A673 (cell line): ENCODE data around the gene SLC46A1. TPM values are rescaled to one million over a fixed set of nuclear protein-coding genes. Genes with fewer than 3 reads are reported as not detected.

Source experiments
- BruUV-seq: library from RNA; stranded (reverse); fragments of 400-500 nt; replicated peaks from 2 replicates; lab custom pipeline; 2021; lab: Mats Ljungman, UMichigan
- CTCF ChIA-PET: fragments of 300-600 bp; sonication (Branson Sonifier 250); formaldehyde crosslinking; loops from one replicate; lab custom pipeline; 2022; ENCODE audit warnings: antibody characterized with exemption; lab: Charles Lee
- POLR2A ChIA-PET: fragments of 300-600 bp; sonication (Branson Sonifier 250); formaldehyde crosslinking; loops from one replicate; lab custom pipeline; 2022; ENCODE audit warnings: antibody characterized with exemption; ENCODE audit not compliant: low non-redundant PET; lab: Charles Lee
- DNase-seq: peaks from one replicate; pipeline ENCODE4 v3.0.0-alpha.2; 2015; ENCODE audit warnings: low spot score
- H3K27ac ChIP-seq: fragments of 200-600 bp; sonication (generic); 2 replicates; pipeline ENCODE4 v1.5.1; 2016; ENCODE audit warnings: mixed run types, low read depth, mild to moderate bottlenecking, mixed read lengths, antibody characterized with exemption, low read length; ENCODE audit not compliant: poor library complexity, severe bottlenecking
- H3K27me3 ChIP-seq: fragments of 200-600 bp; sonication (generic); replicated peaks from 2 replicates; pipeline ENCODE4 v1.6.1; 2017; ENCODE audit warnings: mixed run types, low read depth, mild to moderate bottlenecking, mixed read lengths, antibody characterized with exemption, low read length; ENCODE audit not compliant: insufficient read depth, poor library complexity
- H3K36me3 ChIP-seq: fragments of 200-600 bp; sonication (generic); 2 replicates; pipeline ENCODE4 v1.6.1; 2016; ENCODE audit warnings: mixed run types, mild to moderate bottlenecking, mixed read lengths, antibody characterized with exemption, low read length; ENCODE audit not compliant: insufficient read depth, poor library complexity, severe bottlenecking
- H3K4me1 ChIP-seq: fragments of 200-600 bp; sonication (generic); 2 replicates; pipeline ENCODE4 v1.6.1; 2017; ENCODE audit warnings: mixed run types, mild to moderate bottlenecking, mixed read lengths, antibody characterized with exemption, low read length; ENCODE audit not compliant: insufficient read depth, poor library complexity, severe bottlenecking
- H3K4me3 ChIP-seq: fragments of 200-600 bp; sonication (generic); 2 replicates; pipeline ENCODE4 v1.5.1; 2016; ENCODE audit warnings: low read depth, mixed run types, mild to moderate bottlenecking, mixed read lengths, low read length; ENCODE audit not compliant: poor library complexity, severe bottlenecking
- H3K9me3 ChIP-seq: fragments of 200-600 bp; sonication (generic); 2 replicates; pipeline ENCODE4 v1.6.1; 2016; ENCODE audit warnings: mixed run types, low read depth, mild to moderate bottlenecking, mixed read lengths, antibody characterized with exemption, low read length; ENCODE audit not compliant: poor library complexity, severe bottlenecking
- CTCF ChIP-seq: fragments of 300-800, 200-600 bp; sonication (generic); conservative IDR thresholded peaks from 2 replicates; pipeline ENCODE4 v1.5.1; 2017; ENCODE audit warnings: low read depth, mild to moderate bottlenecking, antibody characterized with exemption, low read length, moderate library complexity, mixed read lengths
- EZH2 ChIP-seq: fragments of 200-600 bp; sonication (generic); IDR thresholded peaks from 2 replicates; pipeline ENCODE4 v1.6.1; 2017; ENCODE audit warnings: borderline replicate concordance, low read depth, mild to moderate bottlenecking, mixed read lengths, antibody characterized with exemption, low read length; ENCODE audit not compliant: poor library complexity, severe bottlenecking
- intact Hi-C: fragments of 100-400 bp; cut with micrococcal nuclease; formaldehyde crosslinking; loops from one replicate; pipeline ENCODE4 v1.10.0; 2022; ENCODE audit not compliant: unreplicated experiment
- total RNA-seq: library from RNA; stranded (reverse); gene quantifications from 2 replicates; pipeline ENCODE4 v1.2.3, GENCODE V29; 2021

Gene SLC46A1
- total RNA-seq, 1 experiment from 2014 or later, result 4.4 TPM

- no peaks in the 10 kb centered on the region for H3K36me3 ChIP-seq
- no peak for TF ChIP-seq EZH2
- TF ChIP-seq CTCF, result no peak
- POLR2A ChIA-PET, result no interaction called here
- H3K4me1 ChIP-seq, result peaks cover 17% of the 10 kb centered on the region
- DNase-seq, result no peak
- no peaks in the 10 kb centered on the region for H3K27me3 ChIP-seq
- CTCF ChIA-PET, result no interaction called here
- no peak overlapping the region for H3K4me3 ChIP-seq
- H3K9me3 ChIP-seq, result no peaks in the 10 kb centered on the region
- no TSS peak for BruUV-seq
- H3K27ac ChIP-seq, result no peak overlapping the region
- intact Hi-C loops, result no loop called here
Measured at GRCh38 chr17:28369684-28370034, 36.4 kb downstream of the SLC46A1 start.

DNA sequence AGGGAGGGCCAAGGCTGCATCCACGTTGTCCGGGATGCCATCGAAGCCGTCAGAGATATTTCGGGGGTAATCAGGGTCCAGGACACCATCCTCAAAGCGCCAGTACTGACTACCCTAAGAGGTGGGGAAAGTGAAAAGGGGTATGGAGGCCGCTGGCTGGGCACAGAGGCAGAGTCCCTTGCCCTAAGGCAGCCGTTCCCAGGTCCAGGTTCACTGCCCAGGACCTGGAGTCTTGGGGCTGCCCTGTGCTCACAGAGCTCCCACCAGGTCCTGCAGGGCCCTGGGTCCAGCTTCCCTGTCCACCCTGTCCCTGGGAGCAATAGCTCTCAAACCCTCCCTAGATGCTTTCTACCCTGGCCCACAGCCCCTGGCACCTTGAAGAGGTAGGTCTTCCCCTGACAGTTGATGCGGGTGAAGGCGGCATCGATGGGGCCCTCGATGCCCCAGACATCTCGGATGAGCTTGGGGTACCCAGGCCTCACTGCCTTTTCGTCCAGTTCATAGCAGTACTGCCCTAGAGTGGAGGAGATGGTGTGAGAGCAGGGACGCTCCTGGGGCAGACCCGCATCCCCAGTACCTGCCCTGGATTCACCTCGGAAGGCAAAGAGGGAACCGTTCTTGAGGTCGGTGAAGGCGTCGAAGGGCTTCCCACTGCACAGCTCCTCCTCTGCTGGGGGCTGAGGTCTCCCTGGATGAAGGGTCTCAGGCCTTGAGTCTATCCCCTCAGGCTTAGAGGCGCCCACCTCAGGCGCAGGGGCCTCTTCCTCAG lies 36.9 kb downstream of the SLC46A1 start:
- Histone ChIP-seq H3K9me3 (no peaks in the 10 kb centered on the region), H3K4me1 (peaks cover 17% of the 10 kb centered on the region), H3K27me3 (no peaks in the 10 kb centered on the region), H3K4me3 (no peak overlapping the region), H3K27ac (no peak overlapping the region), H3K36me3 (no peaks in the 10 kb centered on the region)
- no peak for TF ChIP-seq EZH2
- TF ChIP-seq CTCF, result no peak
- ChIA-PET POLR2A (interaction anchor here (0.7 kb wide), 1 partner anchor 24 kb away, joined by 3 read pairs; no protein-coding TSS in a partner anchor), CTCF (no interaction called here)
- intact Hi-C loops, result no loop called here
- no TSS peak for BruUV-seq
- no peak for DNase-seq

DNA sequence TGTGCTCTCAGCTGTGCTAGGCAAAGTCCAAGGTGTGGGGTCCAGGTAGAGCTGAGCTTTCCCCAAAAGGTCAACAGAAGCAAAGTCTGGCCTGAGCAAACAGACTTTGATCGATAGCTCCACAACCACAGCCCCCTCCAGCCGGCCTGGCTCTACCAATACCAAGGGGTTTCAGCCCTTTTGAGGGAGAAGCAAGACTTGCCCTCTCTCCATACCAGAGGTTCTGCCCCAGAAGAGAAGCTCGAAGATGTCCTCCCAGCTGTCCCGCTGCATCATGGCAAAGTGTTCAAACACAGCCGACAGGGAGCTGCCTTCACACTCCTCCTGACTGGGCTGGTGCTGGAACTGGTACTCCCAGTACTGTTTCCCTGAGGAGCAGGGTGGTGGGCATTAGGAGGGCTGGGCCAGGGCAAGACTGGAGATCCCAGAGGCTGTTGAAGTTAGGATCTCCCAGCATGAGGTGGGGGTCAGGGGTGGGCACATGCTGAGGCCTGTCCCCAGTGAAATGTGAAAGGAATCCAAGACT lies 37.6 kb downstream of the SLC46A1 start:
- CTCF ChIA-PET, result no interaction called here
- no peak for DNase-seq

More for the DNA sequence above, 37.6 kb downstream of the SLC46A1 start:
- Histone ChIP-seq H3K4me1 (peaks cover 17% of the 10 kb centered on the region), H3K27me3 (no peaks in the 10 kb centered on the region), H3K27ac (no peak overlapping the region), H3K4me3 (no peak overlapping the region), H3K9me3 (no peaks in the 10 kb centered on the region), H3K36me3 (peaks cover under 1% of the 10 kb centered on the region)
- POLR2A ChIA-PET, result interaction anchor here (0.7 kb wide), 1 partner anchor 23 kb away, joined by 3 read pairs; no protein-coding TSS in a partner anchor
- TF ChIP-seq CTCF, result no peak
- no peak for TF ChIP-seq EZH2
- intact Hi-C loops, result no loop called here
- no TSS peak for BruUV-seq
